Right renal pelvis (tissue), 4 donors: ENCODE data around the gene IFI16. TPM values are rescaled to one million over a fixed set of nuclear protein-coding genes. Genes with fewer than 3 reads are reported as not detected.

Source experiments
- DNase-seq, 4 donors: peaks; one replicate each; pipeline ENCODE4 v3.0.0-alpha.2; 2013; ENCODE audit warnings: low read depth in 4 of 4, low spot score in 3 of 4, missing footprints in 1 of 4
- polyA plus RNA-seq, 4 donors: library from polyadenylated mRNA; unstranded; fragments of 120-200 nt; gene quantifications; one replicate each; pipeline ENCODE4 v1.2.1, GENCODE V29; 2013; ENCODE audit not compliant: insufficient read length in 4 of 4

Gene IFI16
- polyA plus RNA-seq, 4 donors = 60.9 to 85.9 (median 63.0) TPM

GRCh38 chr1:159055181-159055641 is 45.5 kb downstream of the IFI16 start:
- no peak for DNase-seq

- no peak for DNase-seq
Measured at GRCh38 chr1:159056069-159056698, 46.5 kb downstream of the IFI16 start.

- DNase-seq = no peak
Measured at GRCh38 chr1:159058751-159059150, 49.0 kb downstream of the IFI16 start.

GRCh38 chr1:159065106-159065505 is 55.4 kb downstream of the IFI16 start:
- no peak for DNase-seq

- no peak for DNase-seq
Measured at GRCh38 chr1:159066108-159066507, 56.4 kb downstream of the IFI16 start.

- DNase-seq = no peak
Measured at GRCh38 chr1:159067699-159068621, 58.3 kb downstream of the IFI16 start.

GRCh38 chr1:159068886-159069285 is 59.2 kb downstream of the IFI16 start:
- DNase-seq = no peak

- DNase-seq = peak; percentile 17 to 43 (median 30)
Measured at GRCh38 chr1:159071970-159072582, 62.4 kb downstream of the IFI16 start.

- DNase-seq = no peak
Measured at GRCh38 chr1:159076438-159077119, 66.9 kb downstream of the IFI16 start, which contains the start of gene AIM2. TSS of gene AIM2 (minus strand) at chr1:159076766. CDS start at chr1:159073499, 3,267 bp downstream.

GRCh38 chr1:159077120-159077961 is 67.6 kb downstream of the IFI16 start:
- DNase-seq = no peak

- no peak for DNase-seq
Measured at GRCh38 chr1:159079525-159079924, 69.8 kb downstream of the IFI16 start.

GRCh38 chr1:159081626-159082025 is 71.9 kb downstream of the IFI16 start:
- DNase-seq = no peak

GRCh38 chr1:159083013-159083412 is 73.3 kb downstream of the IFI16 start:
- DNase-seq = no peak

GRCh38 chr1:159084152-159084551 is 74.4 kb downstream of the IFI16 start:
- no peak for DNase-seq

- DNase-seq = no peak
Measured at GRCh38 chr1:159084867-159085266, 75.2 kb downstream of the IFI16 start.

GRCh38 chr1:159088050-159088449 is 78.3 kb downstream of the IFI16 start:
- DNase-seq = no peak

GRCh38 chr1:159088546-159089183 is 79.0 kb downstream of the IFI16 start:
- DNase-seq = no peak

- no peak for DNase-seq
Measured at GRCh38 chr1:159089184-159089791, 79.6 kb downstream of the IFI16 start.
